HL-60/S4 treated with retinoic acid at 250 ng/mL for 4 days and 3 days (cell line): ENCODE measurements around the gene APLP1.
"Not testable (repeated sequence)": the region's sequence is repeated elsewhere in the genome, so short reads cannot be mapped to it uniquely, and the experiment has no call there.

ENCODE experiments used
- in situ Hi-C: fragments of 300-500 bp; cut with MboI; formaldehyde crosslinking; loops from 2 replicates; pipeline ENCODE4 v1.7.0; 2022; ENCODE audit warnings: low sequenced_read_pairs

APLP1 gene

GRCh38 chr19:35852029-35852780 lies 16.2 kb upstream of the APLP1 start, which contains the start of gene NPHS1:
TSS of gene NPHS1 (minus strand) at chr19:35852504. CDS start at chr19:35851837, 667 bp downstream.
- in situ Hi-C loops: no loop called here

DNA sequence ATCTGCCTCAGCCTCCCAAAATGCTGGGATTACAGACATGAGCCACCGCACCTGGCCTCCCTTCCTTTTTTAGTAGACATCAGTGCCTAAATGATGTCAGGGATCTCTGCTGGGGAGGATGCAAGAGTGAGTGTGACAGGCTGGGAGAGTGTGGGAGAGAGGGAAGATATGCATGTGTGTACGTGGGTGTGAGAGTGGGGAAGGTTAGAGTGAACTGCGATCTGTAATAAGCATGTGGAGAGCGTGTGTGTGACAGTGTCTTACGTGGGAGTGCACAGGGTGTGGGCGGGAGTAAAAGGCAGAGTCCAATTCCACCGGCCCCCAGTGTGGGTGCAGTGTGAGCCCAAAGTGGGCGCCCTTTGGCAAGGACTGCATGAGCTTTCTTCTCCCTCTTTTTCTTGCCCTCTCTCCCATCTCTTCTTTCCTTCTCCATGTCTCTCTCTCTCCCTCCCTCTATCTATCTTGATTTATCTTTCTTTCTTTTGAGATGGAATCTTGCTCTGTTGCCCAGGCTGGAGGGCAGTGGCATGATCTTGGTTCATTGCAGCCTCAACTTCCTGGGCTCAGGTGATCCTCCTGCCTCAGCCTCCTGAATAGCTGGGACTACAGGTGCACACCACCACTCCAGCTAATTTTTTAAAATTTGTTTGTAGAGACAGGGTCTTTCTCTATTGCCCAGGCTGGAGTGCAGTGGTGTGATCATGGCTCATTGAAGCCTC lies 15.2 kb upstream of the APLP1 start:
- in situ Hi-C loops: no loop called here

- in situ Hi-C loops: no loop called here
These were observed 11.7 kb upstream of the APLP1 start, which contains the start of gene KIRREL2 for GRCh38 chr19:35856546-35857149. TSS of gene KIRREL2 (plus strand) at chr19:35856911. CDS start at chr19:35857120, 209 bp downstream.

- in situ Hi-C loops: no loop called here
These were observed 10.1 kb upstream of the APLP1 start for GRCh38 chr19:35858311-35858710.

DNA sequence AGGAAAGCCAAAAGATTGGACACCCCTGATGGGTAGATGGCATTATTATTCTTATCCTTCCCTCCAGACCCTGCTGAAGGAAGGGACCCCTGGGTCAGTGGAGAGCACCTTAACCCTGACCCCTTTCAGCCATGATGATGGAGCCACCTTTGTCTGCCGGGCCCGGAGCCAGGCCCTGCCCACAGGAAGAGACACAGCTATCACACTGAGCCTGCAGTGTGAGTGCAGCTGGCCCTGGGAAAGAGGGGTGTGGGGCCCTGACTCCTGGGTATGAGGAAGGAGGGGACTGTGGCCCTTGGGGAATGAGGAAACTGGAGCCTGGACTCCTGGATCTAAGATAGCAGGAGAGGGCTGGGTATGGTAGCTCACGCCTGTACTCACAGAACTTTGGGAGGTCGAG lies 9.0 kb upstream of the APLP1 start:
- in situ Hi-C loops: no loop called here

- in situ Hi-C loops: no loop called here
These were observed 7.9 kb upstream of the APLP1 start for GRCh38 chr19:35860436-35860817.

- in situ Hi-C loops: no loop called here
These were observed 7.3 kb upstream of the APLP1 start for GRCh38 chr19:35860818-35861639.

DNA sequence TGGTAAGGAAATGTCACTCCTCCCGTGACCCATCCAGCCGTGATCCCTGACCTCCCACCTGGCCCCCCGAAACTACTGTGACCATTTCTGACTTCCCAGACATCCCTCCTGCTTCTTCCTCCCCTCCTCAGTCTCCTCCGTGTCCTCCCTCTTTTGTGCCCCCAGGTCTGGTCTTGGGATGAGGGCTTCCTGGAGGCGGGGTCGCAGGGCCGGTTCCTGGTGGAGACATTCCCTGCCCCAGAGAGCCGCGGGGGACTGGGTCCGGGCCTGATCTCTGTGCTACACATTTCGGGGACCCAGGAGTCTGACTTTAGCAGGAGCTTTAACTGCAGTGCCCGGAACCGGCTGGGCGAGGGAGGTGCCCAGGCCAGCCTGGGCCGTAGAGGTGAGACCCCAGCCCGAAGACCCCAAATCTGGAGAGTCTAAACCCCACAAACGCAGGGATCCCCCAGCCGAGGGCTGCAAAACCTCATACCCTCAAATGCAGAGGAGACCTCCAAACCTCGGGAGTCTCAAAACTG lies 6.7 kb upstream of the APLP1 start:
- in situ Hi-C loops: no loop called here

- in situ Hi-C loops: no loop called here
These were observed 5.8 kb upstream of the APLP1 start for GRCh38 chr19:35862528-35862927.

DNA sequence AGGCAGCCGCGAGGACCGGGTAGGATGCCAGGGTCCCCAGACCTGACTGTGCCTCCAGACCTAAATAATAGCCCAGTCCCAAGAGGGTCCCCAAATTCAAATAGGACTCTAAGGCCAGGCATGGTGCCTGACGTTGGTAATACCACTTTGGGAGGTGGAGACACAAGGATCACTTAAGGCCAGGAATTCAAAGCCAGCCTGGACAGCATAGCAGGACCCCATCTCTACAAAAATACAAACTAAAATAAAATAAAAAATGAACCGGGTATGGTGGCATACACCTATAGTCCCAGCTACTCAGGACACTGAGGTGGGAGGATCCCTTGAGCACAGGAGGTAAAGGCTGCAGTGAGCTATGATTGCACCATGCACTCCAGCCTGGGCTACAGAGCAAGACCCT lies 5.4 kb upstream of the APLP1 start:
- in situ Hi-C loops: no loop called here

GRCh38 chr19:35868823-35869326 lies 501 bp downstream of the APLP1 start:
- in situ Hi-C loops: no loop called here

- in situ Hi-C loops: no loop called here
These were observed 1.2 kb downstream of the APLP1 start for GRCh38 chr19:35869327-35870123.

- in situ Hi-C loops: not testable (repeated sequence)
These were observed 1.9 kb downstream of the APLP1 start for GRCh38 chr19:35870124-35870736.

DNA sequence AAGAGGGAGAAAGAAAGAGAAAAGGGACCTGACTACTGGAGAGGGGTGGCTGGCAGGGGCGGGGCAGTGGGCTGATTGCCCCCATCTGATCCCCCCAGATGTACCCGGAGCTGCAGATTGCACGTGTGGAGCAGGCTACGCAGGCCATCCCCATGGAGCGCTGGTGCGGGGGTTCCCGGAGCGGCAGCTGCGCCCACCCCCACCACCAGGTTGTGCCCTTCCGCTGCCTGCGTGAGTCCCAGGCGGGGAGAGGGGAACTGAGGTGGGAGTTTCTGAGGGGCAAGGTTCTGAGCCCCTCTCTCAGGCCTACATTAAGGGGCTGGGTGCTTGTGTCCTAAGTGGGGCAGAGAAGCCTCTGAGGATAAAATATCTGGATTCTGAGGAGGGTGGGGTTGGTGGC lies 2.4 kb downstream of the APLP1 start:
- in situ Hi-C loops: no loop called here

DNA sequence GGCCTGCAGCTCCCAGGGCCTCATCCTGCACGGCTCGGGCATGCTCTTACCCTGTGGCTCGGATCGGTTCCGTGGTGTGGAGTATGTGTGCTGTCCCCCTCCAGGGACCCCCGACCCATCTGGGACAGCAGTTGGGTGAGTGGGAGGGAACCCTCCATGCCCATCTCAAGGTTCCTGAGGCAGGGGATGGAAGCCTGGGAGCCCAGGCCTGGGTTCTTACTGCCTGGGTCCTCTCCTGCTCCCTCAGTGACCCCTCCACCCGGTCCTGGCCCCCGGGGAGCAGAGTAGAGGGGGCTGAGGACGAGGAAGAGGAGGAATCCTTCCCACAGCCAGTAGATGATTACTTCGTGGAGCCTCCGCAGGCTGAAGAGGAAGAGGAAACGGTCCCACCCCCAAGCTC lies 3.2 kb downstream of the APLP1 start:
- in situ Hi-C loops: no loop called here

GRCh38 chr19:35872180-35872579 lies 3.8 kb downstream of the APLP1 start:
- in situ Hi-C loops: no loop called here

DNA sequence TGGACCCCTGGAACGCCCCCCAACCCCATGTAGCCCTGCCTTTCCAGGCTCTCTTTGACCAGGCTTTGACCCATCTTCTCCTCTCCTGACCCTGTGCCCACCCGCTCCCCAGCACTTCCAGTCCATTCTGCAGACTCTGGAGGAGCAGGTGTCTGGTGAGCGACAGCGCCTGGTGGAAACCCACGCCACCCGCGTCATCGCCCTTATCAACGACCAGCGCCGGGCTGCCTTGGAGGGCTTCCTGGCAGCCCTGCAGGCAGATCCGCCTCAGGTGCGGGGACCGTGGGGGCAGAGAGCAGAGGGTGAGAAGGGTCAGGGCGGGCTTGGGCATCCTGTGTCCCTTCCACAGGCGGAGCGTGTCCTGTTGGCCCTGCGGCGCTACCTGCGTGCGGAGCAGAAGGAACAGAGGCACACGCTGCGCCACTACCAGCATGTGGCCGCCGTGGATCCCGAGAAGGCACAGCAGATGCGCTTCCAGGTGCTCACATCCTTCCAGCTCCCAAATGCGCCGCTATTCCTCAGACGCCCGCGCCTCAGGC lies 6.1 kb downstream of the APLP1 start:
- in situ Hi-C loops: no loop called here

GRCh38 chr19:35879068-35879467 lies 10.7 kb downstream of the APLP1 start:
- in situ Hi-C loops: no loop called here

DNA sequence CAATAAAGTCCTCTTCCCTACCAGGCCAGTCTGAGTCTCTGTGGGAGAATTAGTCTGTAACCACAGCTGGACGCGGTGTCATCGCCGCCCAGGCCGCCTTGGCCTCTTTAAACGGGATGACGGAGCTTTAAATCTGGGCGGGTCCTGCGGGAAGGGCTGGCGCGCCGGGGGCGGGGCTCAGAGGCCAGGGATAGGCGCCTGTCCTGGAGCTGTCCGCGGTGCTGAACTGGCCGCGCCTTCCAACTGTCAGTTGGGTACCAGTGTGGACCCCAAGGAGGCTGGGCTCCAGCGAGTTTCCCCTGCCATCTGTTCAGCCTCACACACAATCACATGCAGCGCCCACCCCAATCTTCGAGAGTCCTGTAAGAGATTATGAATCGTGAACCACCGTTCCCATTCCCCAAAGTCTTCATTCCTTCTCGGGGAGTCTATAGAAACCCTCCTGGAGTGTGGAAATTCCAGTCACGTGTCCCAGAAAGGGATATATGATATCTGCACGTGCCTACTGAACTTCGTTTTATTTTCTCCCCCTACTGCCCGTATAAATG lies 11.5 kb downstream of the APLP1 start:
- in situ Hi-C loops: no loop called here
